ENCODE measurements around the gene FAAH.

Gene FAAH

DNA sequence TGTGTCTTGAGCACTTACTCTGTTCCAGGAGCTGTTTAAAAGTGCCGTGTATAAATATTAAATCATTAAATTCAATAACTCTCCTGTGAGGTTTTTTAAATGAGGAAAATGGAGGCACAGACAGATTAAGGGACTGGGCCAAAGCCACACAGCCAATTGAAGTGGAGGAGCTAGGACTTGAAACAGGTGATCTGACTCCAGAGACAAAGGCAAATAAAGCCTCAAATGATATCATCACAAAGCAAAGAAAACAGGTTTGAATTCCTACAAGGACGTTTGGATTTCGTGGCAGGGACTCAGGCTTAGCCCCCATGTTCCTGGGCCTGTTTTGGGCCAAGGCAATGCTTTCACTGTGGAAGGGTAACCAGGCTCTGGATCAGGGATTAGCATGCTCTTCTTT is 50.3 kb downstream of the FAAH start:
- TF ChIP-seq GATA1 (IDR thresholded peaks at IDR 0.05; ENCODE audit: low read depth, low read length) = no peak
- no peak for TF ChIP-seq POLR2A (IDR thresholded peaks at IDR 0.05; ENCODE audit: low read length)
- DNase-seq = no peak

DNA sequence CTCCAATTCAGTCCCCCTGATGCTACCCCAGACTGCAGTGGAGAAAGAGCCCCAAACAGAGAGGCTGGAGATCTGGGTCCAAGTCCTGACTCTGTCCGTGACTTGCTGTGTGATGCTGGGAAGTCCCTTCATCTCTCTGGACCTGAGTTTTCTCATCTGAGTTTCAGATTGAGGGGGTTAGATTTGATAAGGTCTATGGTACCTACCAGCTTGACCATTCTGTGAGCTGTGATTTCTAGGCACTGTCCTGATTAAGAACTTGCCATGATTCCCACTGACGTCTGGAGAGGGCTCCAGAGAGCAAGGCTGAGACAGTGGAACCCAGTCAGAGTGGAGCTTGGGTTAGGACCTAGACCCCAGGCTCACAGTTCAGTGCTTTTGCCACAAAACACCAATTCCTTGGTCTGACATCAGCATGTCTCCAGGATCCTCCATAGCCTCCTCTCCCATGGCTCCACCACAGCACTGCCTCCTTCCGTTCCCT is 51.7 kb downstream of the FAAH start:
- DNase-seq = no peak
- TF ChIP-seq GATA1 (IDR thresholded peaks at IDR 0.05; ENCODE audit: low read depth, low read length) (no peak), POLR2A (IDR thresholded peaks at IDR 0.05; ENCODE audit: low read length) (no peak)

DNA sequence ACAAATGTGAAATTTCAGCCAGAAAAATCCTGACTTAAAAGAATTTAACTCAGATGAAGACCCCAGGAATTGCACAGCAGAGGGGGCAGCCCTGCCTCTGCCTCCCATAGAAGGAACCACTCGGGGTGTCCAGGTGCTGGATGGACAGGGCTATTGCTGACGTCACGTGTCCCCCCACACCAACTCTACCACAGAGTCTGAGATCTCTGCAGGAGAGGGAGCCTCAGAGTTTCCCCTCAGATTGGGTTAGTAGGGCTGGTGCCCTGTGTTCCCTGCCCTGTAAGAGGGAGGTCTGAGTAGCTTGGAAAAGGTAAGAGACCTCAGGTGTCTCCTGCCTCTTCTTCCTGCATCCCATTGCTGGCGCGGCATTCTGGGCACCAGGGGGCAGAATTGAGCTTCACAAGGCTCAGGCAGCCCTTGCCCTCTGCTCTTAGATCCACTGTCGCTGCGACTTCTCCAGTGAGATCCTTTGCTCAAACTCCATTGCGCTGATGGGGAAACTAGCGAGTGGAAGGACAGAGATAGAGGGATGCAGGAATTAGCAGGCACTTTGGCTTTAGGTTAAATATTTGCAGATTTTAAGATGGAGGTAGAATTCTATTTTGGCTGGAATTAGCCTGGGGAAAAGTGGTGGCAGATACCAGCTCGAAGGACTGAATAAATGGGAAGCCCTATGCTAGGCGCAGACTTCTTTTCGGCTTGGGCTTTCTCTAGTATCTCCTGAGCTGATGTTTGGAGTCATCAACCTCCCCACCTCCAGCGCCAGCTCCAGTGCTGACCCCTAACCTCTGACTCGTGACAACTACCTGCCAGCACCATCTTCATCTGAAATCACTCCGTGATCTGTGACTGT is 52.8 kb downstream of the FAAH start:
- TF ChIP-seq GATA1 (IDR thresholded peaks at IDR 0.05; ENCODE audit: low read depth, low read length) (no peak), POLR2A (IDR thresholded peaks at IDR 0.05; ENCODE audit: low read length) (no peak)
- peak; percentile 70 to 85 for DNase-seq

DNA sequence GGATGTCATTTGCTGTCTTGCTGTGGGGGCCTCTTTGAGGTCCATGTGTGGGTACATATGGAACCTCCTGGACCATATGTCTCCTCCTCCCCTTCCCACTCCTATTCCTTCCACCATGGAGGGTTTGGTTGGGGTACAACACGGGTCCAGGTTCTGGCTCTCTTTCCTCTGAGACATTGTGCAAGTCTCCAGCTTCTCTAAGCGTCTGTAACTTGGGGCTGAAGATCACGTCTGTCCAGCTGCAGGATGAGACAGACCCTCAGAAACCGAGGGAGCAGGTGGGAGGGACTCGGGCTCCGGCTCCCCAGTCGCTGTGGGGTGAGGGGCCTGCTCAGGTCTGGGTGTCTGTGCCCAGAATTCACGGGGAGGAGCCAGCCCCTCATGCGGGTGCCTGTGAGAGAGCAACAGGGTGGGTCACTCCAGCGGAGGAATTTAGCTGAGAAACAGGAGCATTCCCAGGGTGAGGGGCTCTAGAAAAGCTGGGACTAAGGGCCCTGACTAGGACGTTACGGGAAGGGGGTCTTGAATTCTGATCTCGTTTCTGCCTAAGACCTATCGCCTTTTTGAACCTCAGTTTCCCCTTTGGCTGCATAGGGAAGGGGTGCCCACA is 53.5 kb downstream of the FAAH start:
- DNase-seq = no peak
- no peak for TF ChIP-seq POLR2A (IDR thresholded peaks at IDR 0.05; ENCODE audit: low read length)
- no peak for TF ChIP-seq GATA1 (IDR thresholded peaks at IDR 0.05; ENCODE audit: low read depth, low read length)

DNA sequence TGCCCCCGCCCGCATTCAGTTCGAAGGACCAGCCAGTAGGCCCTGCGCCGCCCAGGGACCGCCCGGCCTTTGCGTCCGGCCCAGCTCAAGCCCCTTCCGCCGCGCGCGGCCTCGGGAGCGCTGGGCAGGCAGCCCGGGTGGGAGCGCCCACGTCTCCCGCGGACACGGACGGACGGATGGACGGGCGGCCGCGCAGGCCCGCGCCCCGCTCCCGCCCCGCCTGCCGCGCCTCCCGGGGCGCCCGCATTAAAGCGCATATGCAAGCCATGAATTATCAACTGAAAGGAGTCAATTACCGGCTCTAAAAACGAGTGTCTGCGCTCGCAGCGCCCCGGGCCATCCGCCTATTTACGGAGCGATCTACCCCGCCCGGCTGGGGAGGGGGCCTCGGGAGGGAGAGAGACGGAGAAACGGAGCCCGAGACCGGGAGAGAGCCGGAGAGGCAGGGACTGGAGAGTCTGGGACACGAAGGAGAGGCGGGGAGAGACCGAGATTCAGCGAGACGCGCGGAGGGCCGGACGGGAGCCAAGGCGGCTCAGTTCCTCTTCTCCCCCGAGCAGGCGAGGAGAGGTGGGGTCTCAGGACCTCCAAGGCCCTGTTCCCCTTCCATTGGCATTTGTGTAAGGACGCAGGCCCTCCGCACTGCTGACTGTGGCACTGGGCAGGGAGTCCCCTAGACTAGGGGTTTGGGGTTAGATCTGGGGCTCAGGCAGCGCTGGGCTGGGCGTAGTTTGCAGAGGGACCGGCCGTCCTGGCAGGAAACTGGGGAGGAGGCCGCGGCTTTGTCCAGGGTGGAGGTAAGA is 54.2 kb downstream of the FAAH start:
- DNase-seq = no peak
- TF ChIP-seq POLR2A (IDR thresholded peaks at IDR 0.05; ENCODE audit: low read length) (no peak), GATA1 (IDR thresholded peaks at IDR 0.05; ENCODE audit: low read depth, low read length) (no peak)

DNA sequence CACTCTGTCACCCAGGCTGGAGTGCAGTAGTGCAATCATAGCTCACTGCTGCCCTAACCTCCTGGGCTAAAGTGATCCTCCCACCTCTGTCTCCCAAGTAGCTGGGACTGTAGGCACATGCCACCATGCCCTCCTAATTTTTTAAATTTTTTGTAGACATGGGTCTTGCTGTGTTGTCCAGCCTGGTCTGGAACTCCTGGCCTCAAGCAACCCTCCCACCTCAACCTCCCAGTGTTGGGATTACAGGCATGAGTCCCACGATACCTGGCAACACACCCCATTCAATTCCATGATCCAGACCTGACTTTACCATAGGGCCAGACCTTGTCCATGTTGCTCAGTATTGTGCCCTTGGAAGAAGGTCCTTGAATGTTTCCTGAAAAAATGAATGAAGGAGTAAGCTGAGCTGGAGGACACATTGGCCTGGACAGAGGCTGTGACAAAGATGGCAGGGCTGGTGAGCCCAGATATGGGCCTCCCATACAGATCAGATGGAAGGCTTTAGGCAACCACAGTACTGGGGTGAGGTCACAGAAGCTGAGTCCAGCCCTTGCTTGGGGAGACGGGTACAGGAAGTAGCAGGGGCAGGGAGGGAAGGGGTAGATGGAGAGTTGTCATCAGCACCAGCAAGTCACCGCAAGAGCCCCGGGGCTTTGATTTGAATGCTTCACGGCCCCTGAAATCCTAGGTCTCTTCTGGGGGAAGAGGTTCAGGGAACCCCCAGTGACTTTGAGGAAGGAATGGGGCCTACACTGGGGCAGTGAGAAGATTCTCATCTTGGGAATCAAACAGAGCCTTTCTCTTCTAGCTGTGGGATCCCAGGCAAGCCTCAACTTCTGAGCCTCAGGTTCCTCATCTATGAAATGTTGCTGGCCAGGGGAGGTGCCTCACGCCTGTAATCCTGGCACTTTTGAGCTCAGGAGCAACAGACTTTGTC is 55.4 kb downstream of the FAAH start:
- peak; percentile 15 to 17 for DNase-seq
- TF ChIP-seq POLR2A (IDR thresholded peaks at IDR 0.05; ENCODE audit: low read length) (no peak), GATA1 (IDR thresholded peaks at IDR 0.05; ENCODE audit: low read depth, low read length) (no peak)

DNA sequence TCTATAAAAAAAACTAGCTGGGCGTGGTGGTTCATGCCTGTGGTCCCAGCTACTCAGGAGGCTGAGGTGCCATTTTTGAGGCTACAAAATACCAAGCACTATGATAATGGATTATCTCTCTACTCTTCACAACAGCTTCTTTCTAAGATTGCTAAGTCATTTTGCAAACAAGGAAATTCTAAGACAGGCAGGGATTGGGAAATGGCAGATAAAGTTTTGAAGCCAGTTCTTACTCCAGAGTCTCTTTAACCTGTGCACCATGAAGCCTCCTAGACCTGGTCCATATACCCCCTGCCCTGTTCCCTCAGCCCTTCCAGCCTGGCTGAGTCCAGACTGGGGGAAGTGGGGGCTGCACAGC is 56.0 kb downstream of the FAAH start:
- no peak for DNase-seq
- TF ChIP-seq POLR2A (IDR thresholded peaks at IDR 0.05; ENCODE audit: low read length) = no peak

DNA sequence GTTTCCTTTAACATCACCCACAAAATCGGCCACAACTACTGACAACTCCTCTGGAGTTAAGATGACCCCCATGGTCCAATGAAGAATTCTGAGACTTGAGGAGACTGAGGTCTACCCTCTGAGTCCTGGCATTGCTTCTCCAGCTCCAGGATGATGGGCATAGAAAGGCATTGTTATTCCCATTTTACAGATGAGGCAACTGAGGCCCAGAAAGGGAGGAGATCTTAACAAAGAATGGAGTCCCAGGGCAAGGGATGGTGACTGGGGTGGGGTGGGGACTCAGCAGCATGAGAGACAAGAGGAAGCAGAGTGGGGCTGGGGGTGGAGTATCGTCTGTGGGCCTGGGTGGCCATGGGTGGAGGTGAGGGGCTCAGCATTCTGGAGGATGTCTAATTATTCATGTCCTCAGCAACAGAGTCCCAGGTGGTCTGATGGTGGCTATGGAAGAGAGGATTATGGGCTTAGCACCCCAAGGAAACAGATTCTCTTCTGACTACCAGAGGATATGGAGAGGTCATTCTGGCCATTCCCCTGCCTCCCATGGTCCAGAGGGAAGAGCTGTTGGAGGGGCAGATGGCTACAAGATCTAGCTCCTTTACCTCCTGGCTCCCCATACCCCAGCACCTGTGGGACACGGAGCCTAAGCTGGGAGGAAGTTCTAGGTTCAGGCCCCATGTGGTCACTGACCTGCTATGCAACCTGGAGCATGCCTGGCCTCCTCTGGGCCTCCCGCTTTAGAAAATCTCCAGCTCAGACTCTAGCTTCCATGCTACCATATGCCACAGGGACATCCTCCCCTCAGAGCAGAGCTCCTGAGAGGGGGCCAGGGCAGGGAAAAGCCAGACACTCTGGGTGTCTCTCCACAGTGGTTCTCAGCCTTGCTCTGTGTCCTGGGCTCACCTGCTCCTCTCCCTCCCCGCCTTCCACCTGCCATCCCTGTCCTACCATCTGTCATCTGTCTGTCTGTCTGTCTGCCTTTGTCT is 58.1 kb downstream of the FAAH start:
- TF ChIP-seq POLR2A (IDR thresholded peaks at IDR 0.05; ENCODE audit: low read length) = no peak
- TF ChIP-seq GATA1 (IDR thresholded peaks at IDR 0.05; ENCODE audit: low read depth, low read length) = no peak
- DNase-seq = no peak

DNA sequence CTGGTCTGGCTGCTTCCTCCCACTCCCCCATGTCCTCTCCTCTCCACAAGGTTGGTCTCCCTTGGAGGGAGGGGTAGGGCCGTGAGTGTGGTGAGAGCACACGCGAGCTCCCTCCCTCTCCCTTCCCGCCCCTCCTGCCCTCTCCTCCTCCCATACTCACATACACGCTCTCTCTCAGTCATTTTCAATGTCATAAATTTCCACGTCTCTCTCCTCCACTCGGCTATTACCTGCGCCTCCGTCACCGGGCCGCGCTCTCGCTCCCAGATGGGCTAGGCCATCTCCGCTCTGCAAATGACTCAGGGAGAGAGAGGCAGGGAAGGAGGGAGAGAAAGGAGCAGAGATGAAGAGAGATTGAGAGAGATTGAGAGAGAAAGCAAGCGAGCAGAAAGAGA is 58.8 kb downstream of the FAAH start:
- DNase-seq = no peak
- TF ChIP-seq POLR2A (IDR thresholded peaks at IDR 0.05; ENCODE audit: low read length) = no peak

DNA sequence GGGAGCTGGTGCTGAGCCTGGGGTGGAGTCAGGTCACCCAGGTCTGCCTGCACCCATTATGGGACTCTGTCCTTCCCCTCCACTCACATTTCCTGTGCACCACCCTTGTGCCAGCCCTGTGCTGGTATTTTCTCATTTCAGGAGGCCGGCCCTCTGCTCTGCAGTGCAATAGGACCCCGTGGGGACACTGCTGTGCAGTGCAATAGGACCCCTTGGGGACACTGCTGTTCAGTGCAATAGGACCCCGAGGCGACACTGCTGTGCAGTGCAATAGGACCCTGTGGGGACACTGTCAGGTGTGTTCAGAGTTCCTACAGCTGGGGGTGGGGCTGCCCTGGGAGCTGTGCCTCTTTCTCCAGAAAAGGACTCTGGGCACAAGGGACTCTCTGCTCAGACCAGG is 59.3 kb downstream of the FAAH start:
- no peak for TF ChIP-seq GATA1 (IDR thresholded peaks at IDR 0.05; ENCODE audit: low read depth, low read length)
- no peak for TF ChIP-seq POLR2A (IDR thresholded peaks at IDR 0.05; ENCODE audit: low read length)

DNA sequence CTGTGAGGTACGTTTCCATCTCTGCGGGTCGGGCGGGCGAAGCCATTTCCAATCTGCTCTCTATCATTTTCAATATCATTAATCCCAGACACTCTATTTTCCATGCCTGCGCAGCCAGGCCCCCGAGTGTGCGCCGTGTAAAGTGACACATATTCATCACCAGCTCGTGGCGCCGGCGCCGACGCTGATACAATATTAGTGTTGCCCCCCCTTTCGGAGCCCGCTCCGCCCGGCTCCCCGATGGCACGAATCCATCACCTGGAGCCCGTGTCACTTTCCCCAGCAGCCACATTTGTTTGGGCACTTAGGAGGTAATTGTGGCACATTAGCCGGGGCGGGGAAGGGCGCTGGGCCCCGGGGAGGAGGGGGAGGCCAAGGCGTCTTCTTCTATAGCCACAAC is 61.8 kb downstream of the FAAH start:
- TF ChIP-seq POLR2A (IDR thresholded peaks at IDR 0.05; ENCODE audit: low read length) = no peak
- no peak for TF ChIP-seq GATA1 (IDR thresholded peaks at IDR 0.05; ENCODE audit: low read depth, low read length)
- DNase-seq = no peak

More for the DNA sequence above, 59.3 kb downstream of the FAAH start:
- DNase-seq = no peak

DNA sequence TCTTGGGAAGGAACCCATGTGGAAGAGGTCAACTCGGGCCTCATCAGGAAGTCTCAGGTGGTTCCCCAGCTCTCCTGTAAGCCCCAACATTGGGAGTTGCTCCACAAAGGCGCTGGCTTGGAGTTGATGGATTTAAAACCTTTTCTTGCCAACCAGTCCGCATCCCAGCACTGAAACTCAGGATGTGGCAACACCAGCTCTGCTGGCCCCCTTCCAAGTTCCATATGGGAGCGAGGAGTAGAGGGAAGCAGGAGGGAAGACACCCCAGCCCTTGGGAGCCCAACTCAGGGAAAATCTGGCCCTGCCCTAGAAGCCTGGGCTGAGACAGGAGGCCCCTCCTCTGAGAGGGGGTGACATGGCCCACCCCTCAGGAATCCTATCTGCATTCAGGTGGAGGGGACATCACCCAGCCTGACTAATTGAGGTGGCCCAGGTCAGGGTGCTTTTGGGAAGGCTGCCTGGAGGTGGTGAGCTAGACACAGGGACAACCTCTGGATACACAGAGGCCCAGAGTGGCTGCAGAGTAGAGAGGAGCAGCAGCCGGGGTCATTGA is 62.4 kb downstream of the FAAH start:
- no peak for DNase-seq
- TF ChIP-seq POLR2A (IDR thresholded peaks at IDR 0.05; ENCODE audit: low read length) (no peak), GATA1 (IDR thresholded peaks at IDR 0.05; ENCODE audit: low read depth, low read length) (no peak)
